COLO668 (cell line): ENCODE data around the gene MSL1.
A peak's percentile ranks its signal among the peaks of the same experiment; 100 is the strongest.

Source experiments
- DNase-seq: peaks from one replicate; lab custom pipeline; 2025; ENCODE audit not compliant: unreplicated experiment; lab: John Stamatoyannopoulos, UW

Gene MSL1

DNA sequence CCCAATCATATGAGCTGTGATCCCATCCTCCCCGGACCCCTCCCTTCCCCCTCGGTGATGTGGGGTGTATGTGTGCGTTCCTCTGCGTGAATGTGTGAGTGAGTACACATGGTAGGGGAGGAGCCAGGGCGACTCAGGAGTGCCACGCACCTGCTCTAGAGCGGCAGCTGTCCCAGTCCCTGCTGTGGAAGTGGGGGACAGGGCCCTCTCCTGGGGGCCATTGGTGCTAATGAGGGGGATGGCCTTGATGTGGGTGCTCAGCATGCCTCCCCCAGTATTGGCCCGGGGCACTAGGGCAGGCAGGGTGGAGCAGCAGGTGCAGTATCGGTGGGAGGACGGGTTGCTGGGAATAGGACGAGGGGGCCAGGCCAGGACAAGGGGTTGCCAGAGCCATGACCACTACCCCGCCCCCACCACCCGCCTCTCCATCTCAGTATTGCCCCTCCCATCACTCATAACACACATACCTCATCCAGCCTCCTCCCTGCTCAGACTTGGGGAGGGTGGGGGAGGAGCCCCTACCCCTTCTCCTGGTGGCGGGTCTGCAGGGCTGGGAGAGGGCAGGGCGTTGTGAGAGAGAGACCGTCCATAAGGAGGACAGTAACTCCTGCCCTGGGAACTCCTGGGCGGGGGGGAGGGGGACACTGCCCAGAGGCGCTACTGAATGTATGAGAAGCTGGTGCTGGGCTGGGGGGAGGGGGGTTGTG, 29.9 kb upstream of the MSL1 start:
- DNase-seq: peak; percentile 28

DNA sequence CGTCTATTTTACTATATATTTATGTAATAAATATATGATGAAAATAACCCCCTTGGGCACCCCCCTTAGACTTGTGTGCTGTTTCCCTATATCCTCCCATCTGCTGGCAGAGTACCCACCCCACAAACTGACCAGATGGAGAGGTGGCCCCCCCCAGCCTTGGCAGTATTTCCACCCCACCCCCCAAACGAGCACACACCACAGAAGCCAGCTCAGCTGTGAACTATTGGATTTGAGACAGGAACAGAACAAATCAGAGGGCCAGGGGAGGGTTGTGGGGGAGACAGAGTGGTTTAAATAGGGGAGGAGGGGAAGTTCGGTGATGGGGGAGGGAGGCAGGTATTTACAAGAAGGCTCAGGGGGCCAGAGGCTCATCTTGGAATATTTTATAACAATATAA, 29.2 kb upstream of the MSL1 start:
- DNase-seq: no peak

DNA sequence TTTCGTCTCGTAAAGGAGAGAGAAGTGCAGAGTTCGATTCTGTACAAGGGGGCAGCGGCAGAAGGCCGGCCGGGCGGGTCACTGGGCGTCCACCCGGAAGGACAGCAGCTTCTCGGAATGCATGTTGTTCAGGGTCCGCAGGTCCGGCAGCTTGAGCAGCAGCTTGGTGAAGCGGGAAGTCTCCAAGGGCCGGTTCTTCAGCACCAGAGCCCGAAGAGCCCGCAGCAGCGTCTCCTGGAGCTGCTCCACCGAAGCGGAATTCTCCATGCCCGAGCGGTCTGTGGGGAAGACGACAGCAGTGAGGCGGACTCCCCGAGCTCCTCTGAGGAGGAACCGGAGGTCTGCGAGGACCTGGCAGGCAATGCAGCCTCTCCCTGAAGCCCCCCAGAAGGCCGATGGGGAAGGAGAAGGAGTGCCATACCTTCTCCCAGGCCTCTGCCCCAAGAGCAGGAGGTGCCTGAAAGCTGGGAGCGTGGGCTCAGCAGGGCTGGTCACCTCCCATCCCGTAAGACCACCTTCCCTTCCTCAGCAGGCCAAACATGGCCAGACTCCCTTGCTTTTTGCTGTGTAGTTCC, 28.7 kb upstream of the MSL1 start:
- DNase-seq: no peak

DNA sequence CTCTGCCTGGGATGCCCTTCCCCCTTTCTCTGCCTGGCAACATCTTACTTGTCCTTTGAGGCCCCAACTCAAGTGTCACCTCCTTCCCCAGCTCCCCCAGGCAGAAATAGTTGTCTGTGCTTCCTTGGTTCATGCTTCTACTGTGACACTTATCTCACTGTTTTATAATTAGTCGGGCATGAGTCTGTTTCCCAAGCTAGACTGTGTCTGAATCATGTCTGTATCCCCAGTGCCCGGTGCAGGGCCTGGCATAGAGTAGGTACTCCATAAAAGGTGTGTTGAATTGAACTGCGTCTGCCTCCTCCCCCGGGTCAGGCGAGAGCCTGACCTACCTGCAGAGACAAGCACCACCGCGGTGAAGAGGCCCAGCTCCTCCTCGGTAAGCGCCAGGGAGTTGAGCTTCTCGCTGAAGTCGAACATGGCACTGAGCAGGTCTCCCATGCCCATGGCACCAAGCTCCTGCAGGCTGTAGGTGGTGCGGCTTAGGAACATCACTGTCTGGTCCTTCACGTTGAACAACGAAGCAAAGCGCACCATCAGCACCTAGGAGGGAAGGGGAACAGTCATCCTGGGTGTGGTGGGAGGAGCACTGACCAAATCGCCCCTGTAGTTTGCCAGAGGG, 28.1 kb upstream of the MSL1 start:
- DNase-seq: no peak

DNA sequence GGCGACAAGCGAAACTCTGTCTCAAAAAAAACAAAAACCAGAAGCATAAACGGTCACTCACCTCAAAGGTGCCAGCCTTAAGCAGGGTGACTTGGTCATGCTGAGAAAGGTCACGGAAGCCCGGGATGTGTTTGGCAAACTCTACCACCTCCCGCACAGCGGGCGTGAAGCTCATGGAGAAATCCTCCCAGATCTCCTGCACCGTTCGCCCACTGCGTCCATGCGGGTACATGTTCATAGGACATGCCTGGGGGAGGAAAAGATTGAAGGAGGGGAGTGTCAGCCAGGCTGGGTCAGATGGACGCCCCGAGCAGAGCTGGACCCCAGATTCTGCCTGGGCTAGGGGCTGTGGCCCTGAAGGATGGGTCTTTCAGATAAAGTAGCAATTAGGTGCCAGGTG, 26.9 kb upstream of the MSL1 start:
- DNase-seq: no peak

DNA sequence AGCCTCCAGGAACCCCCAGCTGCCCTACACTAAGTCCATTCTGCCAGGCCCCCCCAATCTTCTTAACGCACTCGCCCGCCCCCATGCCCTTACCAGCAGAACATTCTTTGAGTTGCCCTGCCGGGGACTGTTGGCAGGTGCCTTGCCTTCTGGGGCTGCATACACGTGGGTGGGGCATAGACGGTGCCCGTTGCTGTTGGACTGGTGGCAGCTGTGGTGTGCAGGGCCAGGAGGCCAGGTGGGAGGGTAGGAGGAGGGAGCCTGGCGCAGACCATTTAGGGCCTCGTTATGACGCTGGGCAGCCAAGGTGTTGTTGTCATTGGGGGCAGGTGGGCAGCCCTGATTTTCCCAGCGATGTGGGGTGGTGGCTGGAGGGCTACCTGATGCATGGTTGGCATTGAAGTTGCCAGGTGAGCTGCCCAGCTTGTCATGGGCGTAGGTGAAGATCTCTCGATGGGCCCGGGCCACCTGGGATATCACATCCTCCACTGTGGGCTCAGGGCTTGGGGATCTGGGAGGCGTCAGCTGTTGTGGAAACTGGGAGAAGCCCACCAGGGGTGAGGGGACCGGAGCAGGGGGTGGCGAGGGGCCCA, 26.3 kb upstream of the MSL1 start:
- no peak for DNase-seq

DNA sequence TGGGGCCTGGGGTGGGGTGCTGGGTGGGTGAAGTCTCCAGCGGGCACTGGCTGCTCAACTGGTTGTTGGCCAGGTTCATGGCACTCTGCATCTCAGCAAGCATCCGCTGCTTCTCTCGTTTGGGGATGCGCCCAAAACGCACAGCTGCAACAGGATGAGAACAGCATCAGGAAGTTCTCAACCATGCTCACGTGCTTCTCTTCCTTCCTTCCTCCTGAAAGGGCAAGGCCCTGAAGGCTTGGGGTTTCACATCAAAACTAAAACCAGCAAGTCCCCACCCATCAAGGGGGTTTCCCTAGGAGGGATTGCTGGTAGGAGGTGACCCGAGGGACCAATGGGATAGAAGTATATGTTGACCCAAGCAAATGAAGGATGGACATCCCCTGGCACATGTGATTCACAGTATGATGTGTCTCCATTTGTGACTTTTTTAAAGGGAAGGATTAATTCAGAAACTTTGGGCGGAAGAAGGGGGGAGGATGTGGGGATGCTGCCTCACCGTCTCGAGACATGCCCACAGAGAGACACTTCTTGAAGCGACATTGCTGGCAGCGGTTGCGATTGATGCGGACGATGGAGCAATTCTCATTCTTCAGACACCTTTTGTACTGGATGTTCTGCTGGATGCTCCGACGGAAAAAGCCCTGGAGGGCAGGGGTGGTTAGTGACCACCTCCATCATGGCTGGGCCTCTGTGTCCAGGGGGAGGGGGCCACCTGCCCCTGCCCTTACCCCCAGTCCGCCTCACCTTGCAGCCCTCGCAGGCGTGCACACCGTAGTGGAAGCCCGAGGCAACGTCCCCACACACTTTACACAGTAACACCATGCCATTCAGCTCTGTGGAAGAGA, 25.6 kb upstream of the MSL1 start:
- DNase-seq: no peak

DNA sequence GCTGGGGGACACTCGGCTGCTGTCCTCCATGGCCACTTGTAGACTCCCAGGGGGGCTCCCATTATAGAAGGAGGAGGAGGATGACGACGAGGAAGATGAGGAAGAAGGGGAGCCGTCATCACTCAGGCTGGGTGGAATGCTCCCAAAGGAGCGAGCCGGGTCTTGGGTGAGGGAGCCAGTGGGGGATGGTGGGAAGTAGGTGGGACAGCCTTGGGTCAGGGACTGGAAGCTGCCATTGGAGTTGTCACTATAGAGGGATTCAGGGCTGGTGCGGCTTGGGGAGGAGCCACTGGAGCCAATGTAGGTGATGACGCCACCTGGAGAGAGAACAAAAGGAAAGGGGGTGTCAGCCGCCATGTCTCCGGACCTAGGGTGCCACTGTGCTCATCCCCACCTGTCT, 24.7 kb upstream of the MSL1 start:
- no peak for DNase-seq

DNA sequence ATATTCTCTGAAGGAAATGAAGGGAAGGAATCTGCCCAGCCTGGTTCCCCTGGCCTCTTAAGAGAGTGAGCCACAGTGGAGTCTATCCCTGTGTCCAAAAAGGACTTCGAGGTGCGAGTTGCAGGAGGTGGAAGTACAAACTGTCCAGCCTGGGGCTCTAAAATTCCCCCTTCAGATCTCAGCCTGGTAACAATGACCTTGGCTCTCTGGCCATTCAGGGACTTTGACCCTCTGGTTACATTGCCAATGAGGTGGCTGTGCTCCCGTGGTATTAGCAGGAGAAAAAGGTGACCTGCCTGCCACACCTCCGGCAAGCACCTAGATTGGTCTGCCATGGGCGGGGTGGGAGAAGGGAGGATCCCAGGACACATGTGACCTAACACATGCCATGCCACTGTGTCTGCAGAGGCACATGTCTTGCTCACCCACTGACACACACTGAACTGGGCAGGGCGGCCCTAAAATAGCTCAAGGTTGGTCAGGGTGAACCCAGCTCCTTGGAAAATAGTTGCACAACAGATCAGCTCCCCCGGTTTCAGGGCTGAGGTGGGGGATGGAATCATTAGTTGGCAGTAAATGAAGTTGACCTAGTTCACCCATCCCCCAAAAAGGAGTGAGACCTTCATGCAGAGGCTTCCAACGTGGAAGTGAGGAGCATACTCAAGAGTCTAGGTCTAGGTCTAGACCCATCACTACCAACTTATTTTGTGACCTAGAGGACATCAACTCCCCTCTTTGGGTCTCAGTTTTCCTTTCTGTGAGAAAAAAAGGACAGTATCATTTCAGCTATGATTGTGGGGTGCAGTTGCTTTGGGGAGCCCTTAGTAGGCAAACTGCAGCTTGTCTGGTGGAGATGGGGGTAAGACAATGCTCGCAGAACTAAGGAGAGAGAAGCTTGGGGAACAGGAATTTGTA, 23.6 kb upstream of the MSL1 start:
- peak; percentile 1 for DNase-seq

DNA sequence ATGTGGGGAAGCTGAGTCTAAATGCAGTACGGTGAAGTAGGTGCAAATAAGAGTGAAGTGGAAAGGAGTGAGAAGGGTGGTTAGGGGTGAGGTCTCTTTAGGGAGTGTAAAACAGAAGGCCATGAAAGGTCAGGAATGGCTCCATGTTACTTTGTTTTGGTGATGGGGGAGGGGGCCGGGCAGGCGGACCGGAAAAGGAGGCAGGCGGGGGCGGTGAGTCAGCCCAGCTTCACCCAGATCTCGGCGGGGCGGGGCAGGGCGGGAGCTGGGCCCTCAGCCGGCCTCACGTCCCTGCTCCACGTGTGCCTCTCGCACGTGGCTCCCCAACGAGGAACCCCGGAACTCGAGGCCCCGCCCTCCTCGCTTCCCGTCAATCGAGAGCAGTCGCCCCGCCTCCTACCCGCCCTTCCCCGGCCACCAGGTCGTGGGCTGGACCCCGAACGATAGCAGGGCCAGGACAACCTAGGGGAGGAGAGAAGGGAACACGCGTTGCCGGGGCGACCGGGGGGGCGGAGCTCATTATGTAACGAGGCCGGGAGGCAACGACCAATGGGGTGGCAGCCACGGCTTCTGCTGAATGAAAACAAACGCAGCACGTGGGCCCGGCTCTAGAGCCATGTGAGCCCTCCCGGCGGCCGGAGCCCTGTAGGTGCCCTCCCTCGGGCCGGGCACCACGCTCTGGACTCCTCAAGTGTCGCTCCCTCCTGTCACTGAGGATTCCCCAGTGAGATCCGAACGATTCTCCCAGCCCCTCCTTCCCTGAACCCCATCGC, 22.7 kb upstream of the MSL1 start:
- peak; percentile 98 for DNase-seq

DNA sequence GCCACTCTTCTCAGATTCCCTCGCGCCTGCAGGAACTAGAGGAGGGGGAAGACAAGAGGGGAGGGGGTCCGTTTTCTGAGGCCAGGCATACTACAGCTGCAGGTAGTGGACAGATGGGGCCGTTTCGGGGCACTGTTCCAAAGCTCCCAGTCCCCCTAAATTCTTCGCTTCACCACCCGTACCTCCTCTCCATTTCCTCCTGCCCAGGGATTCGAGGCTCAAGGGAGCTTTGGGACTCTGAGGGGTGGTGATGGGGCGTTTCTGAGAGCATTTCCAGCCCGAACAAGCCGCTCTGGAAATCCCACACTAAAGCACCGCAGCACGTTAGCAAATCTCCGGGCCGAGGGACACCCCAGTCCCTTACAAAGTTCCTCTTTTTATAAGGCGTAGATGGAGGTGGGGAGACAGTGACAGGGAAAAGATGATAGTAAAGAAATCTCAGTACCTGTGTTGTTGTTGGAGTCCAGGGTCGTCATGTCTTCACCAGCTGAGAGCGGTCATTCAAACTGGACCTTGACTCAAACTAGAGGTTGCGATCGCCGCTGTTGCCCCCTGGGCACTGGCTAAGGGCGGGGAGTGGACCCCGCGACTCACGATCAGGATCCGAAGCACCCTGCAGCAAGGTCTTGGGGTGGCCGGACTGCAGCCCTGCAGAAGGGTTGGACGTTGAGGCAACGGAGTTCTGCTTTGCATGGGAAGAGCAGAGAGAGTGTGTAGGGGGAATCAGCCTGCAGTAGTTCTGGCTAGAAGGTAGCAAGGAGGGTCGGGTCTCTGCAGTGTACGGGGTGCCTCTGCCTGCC, 22.0 kb upstream of the MSL1 start:
- no peak for DNase-seq

DNA sequence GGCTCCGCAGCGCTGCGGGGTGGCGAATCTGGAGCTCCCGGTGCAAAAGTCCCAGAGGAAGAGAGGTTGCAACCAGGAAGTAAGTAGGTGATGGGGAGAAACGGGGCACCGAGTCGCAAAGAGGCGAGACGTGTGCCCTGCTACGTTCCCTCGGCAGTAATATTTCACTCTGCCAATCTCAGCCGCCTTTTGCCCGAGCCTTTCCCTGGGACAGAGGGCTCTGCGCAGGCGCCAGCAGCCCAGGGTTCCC, 21.4 kb upstream of the MSL1 start, which contains the start of gene NR1D1:
Gene NR1D1 (minus strand): TSS at position 171 of the 250 bp plus-strand sequence. CDS start 495 bp downstream, outside the sequence.
- no peak for DNase-seq

DNA sequence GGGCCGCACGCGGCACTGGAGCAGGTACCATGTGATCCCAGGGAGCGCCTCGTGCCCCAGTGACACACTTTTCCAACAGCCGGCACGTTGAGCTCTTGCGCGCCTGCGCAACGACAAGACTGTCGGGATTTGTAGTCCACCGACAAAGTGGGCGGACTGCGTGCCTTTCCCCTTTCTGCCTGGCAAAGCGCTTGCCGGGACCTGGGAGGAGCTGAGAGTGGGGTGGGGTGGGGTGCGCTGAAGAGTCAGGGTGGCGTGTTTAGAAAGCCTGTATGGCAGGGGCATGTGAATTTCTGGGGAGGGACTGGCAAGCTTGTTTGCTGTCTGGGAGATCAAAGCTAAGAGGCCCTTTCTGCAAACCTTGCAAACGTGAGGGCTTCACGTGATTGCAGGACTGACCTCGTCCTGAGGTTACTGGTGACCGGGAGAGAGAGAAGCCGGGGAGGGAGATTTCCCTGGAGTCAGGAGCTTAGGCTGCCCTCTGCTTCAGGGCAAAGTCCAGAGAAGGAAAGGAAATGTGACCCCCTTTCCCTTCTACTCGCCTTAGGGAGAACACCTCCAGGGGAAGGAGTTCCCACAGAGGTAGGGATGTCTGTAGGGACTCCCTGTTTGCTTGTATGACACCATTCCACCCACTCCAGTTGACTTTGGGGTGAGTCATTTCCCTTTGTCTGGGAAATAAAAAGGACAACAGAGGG, 21.0 kb upstream of the MSL1 start:
- peak; percentile 93 for DNase-seq

DNA sequence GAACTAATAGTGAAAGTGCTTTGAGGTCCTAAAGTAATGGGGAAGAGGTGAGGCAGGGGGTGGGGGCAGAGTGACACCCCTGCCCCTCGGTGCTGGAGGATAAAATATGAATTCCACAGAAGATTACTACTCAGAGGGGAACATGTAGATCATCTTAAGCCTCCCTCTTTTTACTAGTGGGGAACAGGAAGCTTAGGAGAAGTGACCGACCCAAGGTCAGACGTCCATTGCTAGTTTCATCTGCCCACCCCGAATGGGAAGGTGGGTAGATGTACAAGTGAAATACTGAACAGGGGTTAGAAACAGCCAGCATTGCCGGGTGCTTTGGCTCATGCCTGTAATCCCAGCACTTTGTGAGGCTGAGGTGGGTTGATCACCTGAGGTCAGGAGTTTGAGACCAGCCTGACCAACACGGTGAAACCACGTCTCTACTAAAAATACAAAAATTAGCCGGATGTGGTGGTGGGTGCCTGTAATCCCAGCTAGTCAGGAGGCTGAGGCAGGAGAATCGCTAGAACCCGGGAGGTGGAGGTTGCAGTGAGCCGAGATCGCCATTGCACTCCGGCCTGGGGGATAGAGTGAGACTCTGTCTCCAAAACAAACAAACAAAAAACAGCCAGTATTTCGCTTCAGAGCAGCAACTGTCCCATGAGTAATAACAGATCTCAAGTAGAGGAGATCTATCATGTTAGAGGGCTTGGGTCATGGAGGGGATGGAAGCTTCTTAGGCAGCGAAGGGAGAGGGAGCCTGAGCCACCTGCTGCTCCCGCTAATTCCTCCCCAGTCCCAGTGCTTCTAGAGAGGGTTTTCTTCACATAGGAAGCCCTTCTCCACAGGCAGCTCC, 20.2 kb upstream of the MSL1 start:
- DNase-seq: no peak

DNA sequence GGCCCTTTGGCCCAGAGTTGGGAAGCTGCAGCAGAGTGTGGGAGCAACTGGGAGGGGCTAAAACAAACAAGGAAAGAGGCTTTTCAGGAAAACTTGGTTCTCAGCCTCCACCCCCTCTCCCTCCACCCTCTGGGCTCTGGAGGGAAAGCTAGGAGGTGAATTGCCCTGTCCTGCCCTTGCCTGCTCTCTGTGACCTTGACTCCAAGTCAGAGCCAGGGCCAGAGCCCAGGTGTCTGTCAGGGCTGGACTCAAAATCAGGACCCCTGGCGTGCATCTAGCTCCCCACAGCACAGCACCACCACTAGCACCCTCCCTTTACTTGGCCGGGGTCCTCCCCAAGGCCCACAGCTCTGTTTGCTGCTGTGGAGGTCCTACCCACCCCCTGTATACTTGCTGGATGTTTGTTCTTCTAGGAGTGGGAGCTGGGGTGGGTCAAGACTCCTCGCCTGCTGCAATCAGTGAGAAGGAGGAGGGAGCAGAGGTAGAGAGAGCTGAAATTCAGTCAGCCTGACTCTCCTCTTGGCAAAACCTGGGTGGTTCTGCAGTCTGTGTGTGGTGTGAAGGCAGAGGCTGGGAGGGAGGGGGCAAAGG, 18.6 kb upstream of the MSL1 start:
- no peak for DNase-seq

DNA sequence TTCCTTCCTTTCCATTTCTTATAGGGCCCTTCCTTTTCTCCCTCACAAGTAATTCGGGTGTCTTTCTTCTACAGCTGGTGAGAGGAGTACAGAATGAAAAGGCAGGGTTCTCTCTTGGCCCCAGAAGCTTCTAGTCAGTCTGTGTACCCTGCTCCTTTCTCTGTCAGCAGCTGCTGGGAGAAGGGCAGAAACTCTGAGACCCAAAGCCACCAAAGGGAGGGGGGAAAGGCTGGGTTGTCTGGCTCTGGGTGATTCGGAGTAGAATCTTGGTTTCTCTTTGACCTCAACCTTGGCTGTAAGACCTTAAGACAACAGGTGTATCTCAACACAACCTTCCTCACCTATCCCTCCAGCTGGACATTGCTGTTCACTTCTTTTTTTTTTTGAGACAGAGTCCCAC, 18.1 kb upstream of the MSL1 start:
- no peak for DNase-seq
